H1 (cell line): Measurements from ENCODE around the gene RELN. TPM values are rescaled to one million over a fixed set of nuclear protein-coding genes. Genes with fewer than 3 reads are reported as not detected.

Experiments used
- CEBPB ChIP-seq: IDR thresholded peaks from 2 replicates; pipeline ENCODE4 v1.6.1; 2012; ENCODE audit warnings: low read depth, low read length
- CHD2 ChIP-seq: IDR thresholded peaks from 2 replicates; pipeline ENCODE4 v1.6.1; 2012; ENCODE audit warnings: low read length, improper control_type of control experiment
- FOSL1 ChIP-seq: IDR thresholded peaks from 2 replicates; pipeline ENCODE4 v1.6.1; 2011; ENCODE audit warnings: mild to moderate bottlenecking, low read depth, low read length, moderate library complexity; ENCODE audit not compliant: insufficient read depth
- USF2 ChIP-seq: IDR thresholded peaks from 2 replicates; pipeline ENCODE4 v1.6.1; 2011; ENCODE audit warnings: low read length, improper control_type of control experiment
- polyA plus RNA-seq, 7 experiments: library from polyadenylated mRNA; depleted of rRNA in 3 of 7; stranded (reverse) in 5 of 7; unstranded in 2 of 7; fragments of >200 nt in 5 of 7; fragments of 200-250 nt in 2 of 7; gene quantifications; 1 replicate in 5 of 7; 2 replicates in 1 of 7; 4 replicates in 1 of 7; pipeline versions ENCODE4 v1.2.1 to v1.2.3, GENCODE V29; 2011 to 2013; ENCODE audit warnings: missing spikeins in 2 of 7, mixed read lengths in 2 of 7
- total RNA-seq: library from RNA; stranded (reverse); fragmentation: NEBNext Ultra II Directional; extraction: Animal tissue kit (Norgen Biotek cat#: 25700); gene quantifications from 2 replicates; pipeline ENCODE4 v1.2.1, GENCODE V29; 2021

RELN gene
- total and polyA plus RNA-seq, 2 of the 8 experiments (the other 6 are each of a cell fraction or from before 2014, with no cell fraction given) = 0.03 to 0.07 TPM

GRCh38 chr7:103996017-103996551 lies 6.6 kb upstream of the RELN start (continued):
- TF ChIP-seq USF2 (no peak), CEBPB (no peak), FOSL1 (no peak), CHD2 (no peak)
